Endothelial cell of umbilical vein (primary cell): ENCODE results near the gene CLDN15. TPM values are rescaled to one million over a fixed set of nuclear protein-coding genes. Genes with fewer than 3 reads are reported as not detected.

Source experiments
- BruUV-seq: library from RNA; stranded (reverse); fragments of 400-500 nt; replicated peaks from 2 replicates; lab custom pipeline; 2021; lab: Mats Ljungman, UMichigan
- CTCF ChIA-PET: fragments of 300-600, 350-600 bp; sonication (Branson Sonifier 250); formaldehyde crosslinking; loops from one replicate; lab custom pipeline; 2021; ENCODE audit warnings: antibody characterized with exemption, inconsistent platforms; lab: Charles Lee
- POLR2A ChIA-PET: fragments of 300-600, 350-600 bp; sonication (Branson Sonifier 250); formaldehyde crosslinking; loops from one replicate; lab custom pipeline; 2021; ENCODE audit warnings: antibody characterized with exemption, inconsistent platforms; lab: Charles Lee
- DNase-seq: peaks from one replicate; pipeline ENCODE4 v3.0.0-alpha.2; 2011; ENCODE audit warnings: low read depth, low spot score
- FAIRE-seq: peaks from 2 replicates; lab custom pipeline; 2011; peaks lifted over from hg19 to GRCh38; lab: Jason Lieb, UNC
- H2AFZ ChIP-seq: 2 replicates; pipeline ENCODE4 v1.6.0; 2012; ENCODE audit warnings: low read depth, low read length, control low read depth, inconsistent platforms
- H3K27ac ChIP-seq: 2 replicates; pipeline ENCODE4 v1.5.1; 2011; ENCODE audit warnings: low read depth, mild to moderate bottlenecking, control low read depth, low read length, moderate library complexity; ENCODE audit not compliant: insufficient read depth
- H3K27me3 ChIP-seq, 2 experiments: 2 replicates each; pipeline versions ENCODE4 v1.6.0 to v1.6.1; 2011; ENCODE audit warnings: low read length in 2 of 2, mixed read lengths in 1 of 2; ENCODE audit not compliant: control insufficient read depth in 2 of 2, insufficient read depth in 2 of 2
- H3K36me3 ChIP-seq, 2 experiments: 2 replicates in 1 of 2; 3 replicates in 1 of 2; pipeline ENCODE4 v1.5.1; 2011; ENCODE audit warnings: low read length in 2 of 2, mild to moderate bottlenecking in 1 of 2, moderate library complexity in 1 of 2; ENCODE audit not compliant: control insufficient read depth in 2 of 2, insufficient read depth in 2 of 2; ENCODE audit errors: extremely low read depth in 1 of 2
- H3K4me1 ChIP-seq: 3 replicates; pipeline ENCODE4 v1.5.1; 2011; ENCODE audit warnings: mild to moderate bottlenecking, low read length; ENCODE audit not compliant: control insufficient read depth, insufficient read depth; ENCODE audit errors: extremely low read depth
- H3K4me2 ChIP-seq: 2 replicates; pipeline ENCODE4 v1.6.1; 2011; ENCODE audit warnings: low read length, control low read depth, mixed read lengths; ENCODE audit not compliant: insufficient read depth
- H3K4me3 ChIP-seq, 3 experiments: fragments of 200-600 bp in 1 of 3; sonication (generic), shearing (Covaris generic) in 1 of 3; replicated peaks in 1 of 3; 2 replicates each; pipeline ENCODE4 v1.5.1; 2011 to 2016; ENCODE audit warnings: control low read depth in 3 of 3, low read length in 3 of 3, mild to moderate bottlenecking in 2 of 3, inconsistent platforms in 1 of 3, low read depth in 1 of 3, moderate library complexity in 1 of 3; ENCODE audit not compliant: insufficient read depth in 1 of 3
- H3K79me2 ChIP-seq: 2 replicates; pipeline ENCODE4 v1.6.0; 2012; ENCODE audit warnings: low read length, inconsistent platforms; ENCODE audit not compliant: control insufficient read depth, insufficient read depth
- H3K9ac ChIP-seq: replicated peaks from 2 replicates; pipeline ENCODE3; 2011; ENCODE audit warnings: low read length, control low read depth; ENCODE audit not compliant: insufficient read depth; ENCODE audit errors: extremely low read depth
- H3K9me1 ChIP-seq: replicated peaks from 3 replicates; pipeline ENCODE4 v1.6.0; 2011; ENCODE audit warnings: mild to moderate bottlenecking, low read length; ENCODE audit not compliant: control insufficient read depth, insufficient read depth; ENCODE audit errors: extremely low read depth
- H3K9me3 ChIP-seq: replicated peaks from 2 replicates; pipeline ENCODE4 v1.5.1; 2012; ENCODE audit warnings: low read length, inconsistent platforms; ENCODE audit not compliant: control insufficient read depth, insufficient read depth
- H4K20me1 ChIP-seq: replicated peaks from 2 replicates; pipeline ENCODE3; 2011; ENCODE audit warnings: mild to moderate bottlenecking, low read length; ENCODE audit not compliant: control insufficient read depth, insufficient read depth; ENCODE audit errors: extremely low read depth
- CTCF ChIP-seq, 2 donors: IDR thresholded peaks; 1 replicate in 1 of 2; 2 replicates in 1 of 2; pipeline ENCODE4 v1.5.1; 2011; ENCODE audit warnings: low read length in 2 of 2, mild to moderate bottlenecking in 2 of 2, moderate library complexity in 2 of 2, control low read depth in 1 of 2, inconsistent platforms in 1 of 2, low read depth in 1 of 2; ENCODE audit not compliant: insufficient read depth in 1 of 2; ENCODE audit errors: extremely low read depth in 1 of 2
- EZH2 ChIP-seq: IDR thresholded peaks from 2 replicates; pipeline ENCODE4 v1.6.1; 2012; ENCODE audit warnings: borderline replicate concordance, low read depth, mild to moderate bottlenecking, moderate library complexity, low read length, inconsistent platforms; ENCODE audit not compliant: severe bottlenecking
- FOS ChIP-seq: IDR thresholded peaks from 2 replicates; pipeline ENCODE4 v1.6.1; 2011; ENCODE audit warnings: mild to moderate bottlenecking, low read length, moderate library complexity, borderline replicate concordance; ENCODE audit not compliant: insufficient read depth
- GATA2 ChIP-seq: IDR thresholded peaks from 2 replicates; pipeline ENCODE4 v1.7.0; 2011; ENCODE audit warnings: low read depth, mild to moderate bottlenecking, moderate library complexity, mixed read lengths, low read length; ENCODE audit not compliant: insufficient read length, insufficient read depth
- JUN ChIP-seq: IDR thresholded peaks from 2 replicates; pipeline ENCODE4 v1.6.1; 2011; ENCODE audit warnings: borderline replicate concordance, low read depth; ENCODE audit not compliant: insufficient read length, insufficient read depth
- MAX ChIP-seq: IDR thresholded peaks from 2 replicates; pipeline ENCODE4 v1.6.1; 2011; ENCODE audit not compliant: insufficient read depth, insufficient read length
- MYC ChIP-seq: IDR thresholded peaks from one replicate; pipeline ENCODE4 v1.6.1; 2011; ENCODE audit warnings: mild to moderate bottlenecking, low read depth, low read length
- POLR2A ChIP-seq: IDR thresholded peaks from 2 replicates; pipeline ENCODE4 v1.6.1; 2012; ENCODE audit warnings: low read depth, mild to moderate bottlenecking, control low read depth, low read length
- POLR2AphosphoS5 ChIP-seq: IDR thresholded peaks from 2 replicates; pipeline ENCODE4 v1.6.1; 2012; ENCODE audit warnings: low read depth, mild to moderate bottlenecking, control low read depth, low read length, moderate library complexity; ENCODE audit not compliant: insufficient read depth
- dilution Hi-C: fragments of 300-500 bp; cut with MboI; formaldehyde crosslinking; loops from one replicate; pipeline ENCODE4 v1.15.0; 2019; ENCODE audit warnings: low sequenced_read_pairs; ENCODE audit not compliant: extremely low pct_ligation_motif_present
- intact Hi-C: fragments of 100-400 bp; cut with micrococcal nuclease; formaldehyde crosslinking; loops from one replicate; pipeline ENCODE4 v1.10.0; 2022
- polyA plus RNA-seq, 4 experiments: library from polyadenylated mRNA; depleted of rRNA in 3 of 4; stranded (reverse) in 3 of 4; unstranded in 1 of 4; fragments of >200 nt; gene quantifications; 2 replicates each; pipeline versions ENCODE4 v1.2.1 to v1.2.3, GENCODE V29; 2011 to 2012; ENCODE audit warnings: missing spikeins in 1 of 4
- total RNA-seq: library from RNA; stranded (reverse); gene quantifications from 2 replicates; pipeline ENCODE4 v1.2.3, GENCODE V29; 2021

CLDN15 gene
- total and polyA plus RNA-seq, 2 donors (not counting 3 experiments of a cell fraction or from before 2014, with no cell fraction given): 11.3 to 17.7 TPM

GRCh38 chr7:101195884-101196283 is 41.7 kb downstream of the CLDN15 start:
- Histone ChIP-seq H3K9ac (no peak overlapping the region), H3K79me2 (no peaks in the 10 kb centered on the region), H3K27ac (no peak overlapping the region), H3K9me1 (no peaks in the 10 kb centered on the region), H3K27me3 (peaks cover 6 to 7% of the 10 kb centered on the region in 2 experiments), H3K36me3 (no peaks in the 10 kb centered on the region), H3K4me1 (no peaks in the 10 kb centered on the region), H4K20me1 (no peaks in the 10 kb centered on the region), H3K9me3 (no peaks in the 10 kb centered on the region), H3K4me2 (no peak overlapping the region), H2AFZ (no peak overlapping the region), H3K4me3 (no peak overlapping the region)
- intact Hi-C loops: no loop called here
- TF ChIP-seq EZH2 (no peak), MAX (no peak), FOS (no peak), MYC (no peak), POLR2AphosphoS5 (no peak), GATA2 (no peak), POLR2A (no peak), CTCF (IDR thresholded peaks at IDR 0.05; ENCODE audit: extremely low read depth in 1 of 2, insufficient read depth in 1 of 2, low read depth in 1 of 2, low read length in 2 of 2) (no peak), JUN (no peak)
- FAIRE-seq (no peak), DNase-seq (no peak)
- dilution Hi-C loops: no loop called here
- POLR2A ChIA-PET: no interaction called here
- BruUV-seq: no TSS peak
- CTCF ChIA-PET: interaction anchor here (0.7 to 7.6 kb wide), 3 partner anchors 21 to 87 kb away, joined by 4 to 266 read pairs (median 4); partner anchors contain the start of genes PLOD3 and ZNHIT1
